Neural progenitor cell (in vitro differentiated cells): ENCODE measurements around the gene RAI1.

Experiments
- CTCF ChIP-seq: fragments of 200-600 bp; sonication (generic); IDR thresholded peaks from 2 replicates; pipeline ENCODE4 v1.5.1; 2017; ENCODE audit warnings: antibody characterized with exemption, mild to moderate bottlenecking
- EZH2 ChIP-seq: fragments of 200-600 bp; sonication (generic); IDR thresholded peaks from 2 replicates; pipeline ENCODE4 v1.6.1; 2017; ENCODE audit warnings: antibody characterized with exemption, mild to moderate bottlenecking, moderate library complexity
- EZH2phosphoT487 ChIP-seq: fragments of 200-600 bp; sonication (generic); IDR thresholded peaks from 2 replicates; pipeline ENCODE4 v1.6.1; 2017; ENCODE audit warnings: antibody characterized with exemption

- no peak for TF ChIP-seq EZH2phosphoT487
- no peak for TF ChIP-seq CTCF
- no peak for TF ChIP-seq EZH2
Measured at GRCh38 chr17:17813725-17814095, 132.5 kb downstream of the RAI1 start.
